GM23338 (cell line): ENCODE results near the gene NUTM2G.
"Not testable (repeated sequence)": the region's sequence is repeated elsewhere in the genome, so short reads cannot be mapped to it uniquely, and the experiment has no call there.

Experiments
- CREB1 ChIP-seq: fragments of 250-450 bp; sonication (Bioruptor Pico); IDR thresholded peaks from 2 replicates; pipeline ENCODE4 v1.5.0; 2020; ENCODE audit warnings: low read depth, mild to moderate bottlenecking, moderate library complexity
- ETS1 ChIP-seq: IDR thresholded peaks from 2 replicates; pipeline ENCODE4 v1.6.1; 2016; ENCODE audit warnings: antibody characterized with exemption
- EZH2 ChIP-seq: fragments of 200-600 bp; sonication (generic); IDR thresholded peaks from one replicate; pipeline ENCODE4 v1.8.0; 2017; ENCODE audit warnings: antibody characterized with exemption, mild to moderate bottlenecking, low read depth; ENCODE audit not compliant: unreplicated experiment
- EZH2phosphoT487 ChIP-seq: fragments of 200-600 bp; sonication (generic); IDR thresholded peaks from one replicate; pipeline ENCODE4 v1.8.1; 2018; ENCODE audit warnings: antibody characterized with exemption; ENCODE audit not compliant: unreplicated experiment
- POLR2AphosphoS5 ChIP-seq: IDR thresholded peaks from 2 replicates; pipeline ENCODE4 v1.6.1; 2016; ENCODE audit warnings: antibody characterized with exemption, low read depth
- REST ChIP-seq: IDR thresholded peaks from one replicate; pipeline ENCODE4 v1.6.1; 2018; ENCODE audit warnings: antibody characterized with exemption; ENCODE audit not compliant: unreplicated experiment
- ZNF331 ChIP-seq: fragments of 250-450 bp; sonication (Bioruptor Pico); IDR thresholded peaks from 2 replicates; pipeline ENCODE4 v1.5.0; 2020; ENCODE audit warnings: low read depth, mild to moderate bottlenecking, moderate library complexity
- TF ChIP-seq, protein P1 (sequence below), 2 experiments: fragments of 200-600 bp in 1 of 2; sonication (generic) in 1 of 2; conservative IDR thresholded peaks; 2 replicates each; pipeline versions ENCODE4 v1.5.1 to v1.6.1; 2016 to 2017; ENCODE audit warnings: antibody characterized with exemption in 2 of 2, low read depth in 2 of 2, mild to moderate bottlenecking in 2 of 2, moderate library complexity in 1 of 2

- TF ChIP-seq, protein P1, sequence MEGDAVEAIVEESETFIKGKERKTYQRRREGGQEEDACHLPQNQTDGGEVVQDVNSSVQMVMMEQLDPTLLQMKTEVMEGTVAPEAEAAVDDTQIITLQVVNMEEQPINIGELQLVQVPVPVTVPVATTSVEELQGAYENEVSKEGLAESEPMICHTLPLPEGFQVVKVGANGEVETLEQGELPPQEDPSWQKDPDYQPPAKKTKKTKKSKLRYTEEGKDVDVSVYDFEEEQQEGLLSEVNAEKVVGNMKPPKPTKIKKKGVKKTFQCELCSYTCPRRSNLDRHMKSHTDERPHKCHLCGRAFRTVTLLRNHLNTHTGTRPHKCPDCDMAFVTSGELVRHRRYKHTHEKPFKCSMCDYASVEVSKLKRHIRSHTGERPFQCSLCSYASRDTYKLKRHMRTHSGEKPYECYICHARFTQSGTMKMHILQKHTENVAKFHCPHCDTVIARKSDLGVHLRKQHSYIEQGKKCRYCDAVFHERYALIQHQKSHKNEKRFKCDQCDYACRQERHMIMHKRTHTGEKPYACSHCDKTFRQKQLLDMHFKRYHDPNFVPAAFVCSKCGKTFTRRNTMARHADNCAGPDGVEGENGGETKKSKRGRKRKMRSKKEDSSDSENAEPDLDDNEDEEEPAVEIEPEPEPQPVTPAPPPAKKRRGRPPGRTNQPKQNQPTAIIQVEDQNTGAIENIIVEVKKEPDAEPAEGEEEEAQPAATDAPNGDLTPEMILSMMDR (conservative IDR thresholded peaks at IDR 0.05; ENCODE audit: low read depth in 2 of 2) = not testable (repeated sequence)
- TF ChIP-seq EZH2phosphoT487; EZH2; CREB1 (CRISPR knock-in tag); POLR2AphosphoS5; ZNF331 (CRISPR knock-in tag); ETS1; REST: not testable (repeated sequence)
Observed at GRCh38 chr9:96928543-96928942, at the start of gene NUTM2G.
